Thoracic aorta (tissue), 2 donors: ENCODE measurements around the gene VASH2. TPM values are rescaled to one million over a fixed set of nuclear protein-coding genes. Genes with fewer than 3 reads are reported as not detected.

Experiments
- ATAC-seq: fragments of 150-250 bp; one replicate; pipeline ENCODE4 v1.8.0; 2017; ENCODE audit warnings: low read depth; ENCODE audit not compliant: insufficient number of reproducible peaks, low FRiP score
- DNase-seq: peaks from one replicate; pipeline ENCODE4 v3.0.0-alpha.2; 2020; ENCODE audit warnings: low spot score
- H3K27ac ChIP-seq, 2 donors: fragments of 200-600 bp; sonication (generic); 1 replicate in 1 of 2; 2 replicates in 1 of 2; pipeline ENCODE4 v1.5.1; 2016; ENCODE audit warnings: mild to moderate bottlenecking in 2 of 2, moderate library complexity in 2 of 2
- H3K27me3 ChIP-seq: fragments of 200-600 bp; sonication (generic); replicated peaks from 2 replicates; pipeline ENCODE4 v1.6.0; 2016; ENCODE audit warnings: mild to moderate bottlenecking; ENCODE audit not compliant: insufficient read depth
- H3K36me3 ChIP-seq: fragments of 200-600 bp; sonication (generic); one replicate; pipeline ENCODE4 v1.5.1; 2016
- H3K4me1 ChIP-seq, 2 donors: fragments of 200-600 bp; sonication (generic); 1 replicate in 1 of 2; 2 replicates in 1 of 2; pipeline versions ENCODE4 v1.5.1 to v1.6.0; 2016; ENCODE audit warnings: low read depth in 2 of 2, mild to moderate bottlenecking in 1 of 2; ENCODE audit not compliant: control insufficient read depth in 1 of 2
- H3K4me3 ChIP-seq: fragments of 200-600 bp; sonication (generic); 2 replicates; pipeline ENCODE4 v1.5.1; 2016; ENCODE audit warnings: mild to moderate bottlenecking
- H3K9me3 ChIP-seq: fragments of 200-600 bp; sonication (generic); 2 replicates; pipeline ENCODE4 v1.5.1; 2016
- CTCF ChIP-seq: fragments of 200-600 bp; sonication (generic); IDR thresholded peaks from one replicate; pipeline ENCODE4 v1.5.1; 2019; ENCODE audit warnings: antibody characterized with exemption
- total RNA-seq, 2 donors: library from RNA; depleted of rRNA; stranded (reverse); fragments of >200 nt; gene quantifications; one replicate each; pipeline versions ENCODE4 v1.1.0 to v1.2.3, GENCODE V29; 2016

VASH2 gene
- total RNA-seq, 2 donors from 2014 or later, result 0.14 to 0.42 TPM

GRCh38 chr1:212945463-212946160, 4.7 kb upstream of the VASH2 start:
- no peaks in the 10 kb centered on the region for H3K36me3 ChIP-seq
- no peak overlapping the region for H3K27ac ChIP-seq
- peaks cover 0 to 5% of the 10 kb centered on the region in 2 donors for H3K4me1 ChIP-seq
- H3K9me3 ChIP-seq, result no peaks in the 10 kb centered on the region
- no peaks in the 10 kb centered on the region for H3K27me3 ChIP-seq
- ATAC-seq (no peak), DNase-seq (no peak)
- TF ChIP-seq CTCF, result no peak
- no peak overlapping the region for H3K4me3 ChIP-seq

GRCh38 chr1:212946872-212947271, 3.5 kb upstream of the VASH2 start:
- ATAC-seq (no peak), DNase-seq (no peak)
- Histone ChIP-seq H3K4me3 (no peak overlapping the region), H3K9me3 (no peaks in the 10 kb centered on the region), H3K4me1 (peaks cover 2 to 13% of the 10 kb centered on the region in 2 donors), H3K27me3 (no peaks in the 10 kb centered on the region), H3K27ac (no peak overlapping the region), H3K36me3 (no peaks in the 10 kb centered on the region)
- TF ChIP-seq CTCF, result no peak

GRCh38 chr1:212949771-212950170, 570 bp upstream of the VASH2 start:
- Histone ChIP-seq H3K4me3 (peak overlapping the region; percentile 72), H3K27me3 (no peaks in the 10 kb centered on the region), H3K36me3 (no peaks in the 10 kb centered on the region), H3K9me3 (no peaks in the 10 kb centered on the region), H3K4me1 (peaks cover 5 to 17% of the 10 kb centered on the region in 2 donors), H3K27ac (no peak overlapping the region)
- no peak for TF ChIP-seq CTCF
- DNase-seq (no peak), ATAC-seq (no peak)

GRCh38 chr1:212951126-212951946, 995 bp downstream of the VASH2 start:
- DNase-seq (no peak), ATAC-seq (no peak)
- Histone ChIP-seq H3K36me3 (no peaks in the 10 kb centered on the region), H3K27me3 (no peaks in the 10 kb centered on the region), H3K27ac (no peak overlapping the region), H3K4me1 (peaks cover 5 to 17% of the 10 kb centered on the region in 2 donors), H3K9me3 (no peaks in the 10 kb centered on the region), H3K4me3 (peak overlapping the region; percentile 72)
- TF ChIP-seq CTCF, result no peak

- DNase-seq, result no peak
- TF ChIP-seq CTCF, result no peak
- no peak overlapping the region for H3K4me3 ChIP-seq
Measured at GRCh38 chr1:212951947-212952640, 1.8 kb downstream of the VASH2 start.

More at GRCh38 chr1:212951947-212952640, 1.8 kb downstream of the VASH2 start:
- Histone ChIP-seq H3K27me3 (no peaks in the 10 kb centered on the region), H3K4me1 (peaks cover 5 to 17% of the 10 kb centered on the region in 2 donors), H3K36me3 (no peaks in the 10 kb centered on the region), H3K9me3 (no peaks in the 10 kb centered on the region), H3K27ac (no peak overlapping the region)
- no peak for ATAC-seq
